GM12878 (cell line): ENCODE results near the gene TNFAIP2.

ENCODE experiments used
- CTCF ChIP-seq, 3 experiments: IDR thresholded peaks in 2 of 3; conservative IDR thresholded peaks in 1 of 3; 2 replicates each; pipeline ENCODE4 v1.5.1; 2011; ENCODE audit warnings: low read depth in 3 of 3, low read length in 3 of 3, mild to moderate bottlenecking in 3 of 3, control low read depth in 2 of 3, moderate library complexity in 2 of 3, inconsistent platforms in 1 of 3, mixed read lengths in 1 of 3; ENCODE audit not compliant: control insufficient read depth in 2 of 3, insufficient read depth in 1 of 3; ENCODE audit errors: extremely low read depth in 1 of 3
- DPF2 ChIP-seq: fragments of 450-650 bp; IDR thresholded peaks from 2 replicates; pipeline ENCODE4 v1.6.1; 2017; ENCODE audit warnings: mild to moderate bottlenecking
- EED ChIP-seq: sonication (generic); IDR thresholded peaks from 2 replicates; pipeline ENCODE4 v1.6.1; 2016; ENCODE audit warnings: antibody characterized with exemption, low read depth
- EZH2 ChIP-seq: IDR thresholded peaks from 2 replicates; pipeline ENCODE4 v1.6.1; 2012; ENCODE audit warnings: low read depth, mild to moderate bottlenecking, control low read depth, inconsistent platforms, low read length, borderline replicate concordance; ENCODE audit not compliant: control insufficient read depth
- NR2C2 ChIP-seq: IDR thresholded peaks from 2 replicates; pipeline ENCODE4 v1.6.1; 2011; ENCODE audit warnings: borderline replicate concordance, low read depth; ENCODE audit not compliant: control insufficient read depth, insufficient read length
- PKNOX1 ChIP-seq: fragments of 450-650 bp; IDR thresholded peaks from 2 replicates; pipeline ENCODE4 v1.6.1; 2016; ENCODE audit warnings: mild to moderate bottlenecking
- POLR2A ChIP-seq: IDR thresholded peaks from 2 replicates; pipeline ENCODE4 v1.6.1; 2011; ENCODE audit warnings: low read depth, mild to moderate bottlenecking, low read length
- RAD21 ChIP-seq: IDR thresholded peaks from 2 replicates; pipeline ENCODE4 v1.6.1; 2011; ENCODE audit warnings: mild to moderate bottlenecking, low read depth, low read length, moderate library complexity; ENCODE audit not compliant: insufficient read depth
- RFX5 ChIP-seq: IDR thresholded peaks from 2 replicates; pipeline ENCODE4 v1.6.1; 2011; ENCODE audit warnings: low read depth, low read length, improper control_type of control experiment
- TAF1 ChIP-seq: IDR thresholded peaks from 2 replicates; pipeline ENCODE4 v1.6.1; 2011; ENCODE audit warnings: mild to moderate bottlenecking, low read depth, low read length, borderline replicate concordance
- ZNF274 ChIP-seq: IDR thresholded peaks from one replicate; pipeline ENCODE4 v1.8.0; 2011; ENCODE audit not compliant: insufficient read length, insufficient read depth

- TF ChIP-seq EZH2 (no peak), RAD21 (no peak), EED (no peak), CTCF (IDR thresholded peaks at IDR 0.05 in 2 of 3, conservative IDR thresholded peaks at IDR 0.05 in 1 of 3; ENCODE audit: control insufficient read depth in 2 of 3, extremely low read depth in 1 of 3, insufficient read depth in 1 of 3, low read depth in 3 of 3, low read length in 3 of 3) (no peak), DPF2 (no peak), POLR2A (no peak), RFX5 (no peak), NR2C2 (no peak), TAF1 (no peak), PKNOX1 (no peak), ZNF274 (no peak)
Observed at GRCh38 chr14:103169954-103170353, 46.7 kb downstream of the TNFAIP2 start.
